ENCODE data around the gene RAD51B.

RAD51B gene

DNA sequence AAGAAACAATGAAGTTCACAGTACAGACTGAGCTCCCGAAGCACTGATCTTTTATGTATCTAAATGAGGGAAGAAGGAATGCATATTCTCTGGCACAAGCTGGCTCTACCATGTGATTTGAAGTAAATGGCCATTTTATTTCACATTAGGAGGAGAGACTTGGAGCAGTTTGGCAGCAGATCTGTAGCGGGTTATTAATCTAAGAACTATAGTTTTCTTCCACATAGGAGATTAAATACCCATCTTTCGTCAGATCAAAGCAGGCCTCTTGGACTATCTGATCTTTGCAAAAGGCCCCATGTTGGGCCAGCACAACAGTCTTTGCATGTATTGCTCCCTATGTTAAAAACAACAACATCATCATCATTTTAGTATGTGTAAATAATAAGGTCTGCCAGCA is 495.5 kb downstream of the RAD51B start:
- no peak for DNase-seq

DNA sequence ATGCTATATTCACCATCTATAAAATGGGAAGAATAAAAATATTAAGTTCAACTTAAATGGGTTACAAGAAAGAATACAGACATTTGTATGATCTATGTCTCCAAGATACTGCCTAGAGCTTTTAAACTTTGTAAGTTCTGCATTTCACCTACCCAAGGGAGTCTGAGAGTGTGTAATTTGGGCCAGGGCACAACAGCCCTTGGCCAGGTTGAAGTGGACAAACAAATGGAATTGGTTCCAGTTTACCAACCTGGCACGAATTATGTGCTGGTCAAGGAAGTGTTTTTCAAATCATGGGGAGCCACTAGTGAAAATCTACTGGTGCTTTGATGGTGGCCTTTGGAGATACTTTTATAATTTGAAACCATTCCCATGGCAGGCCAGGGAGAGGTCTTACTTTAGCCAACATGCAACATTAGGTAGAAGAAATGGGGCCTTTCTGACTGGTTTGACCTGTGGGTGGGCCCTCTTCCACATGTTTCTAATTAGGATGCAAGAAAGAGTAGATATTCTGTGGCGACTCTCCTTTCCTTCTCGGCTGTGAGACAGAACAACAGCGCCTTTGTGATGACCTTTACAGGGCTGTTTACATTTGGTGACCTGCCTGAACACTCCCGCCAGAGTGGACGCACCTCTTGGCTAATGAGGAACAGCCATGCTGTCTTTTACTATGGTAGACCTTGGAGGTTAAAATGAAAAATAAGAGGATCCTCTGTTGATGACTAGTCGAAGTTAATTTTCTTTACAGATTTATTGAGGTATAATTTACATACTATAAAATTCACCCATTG is 496.7 kb downstream of the RAD51B start:
- DNase-seq: no peak

DNA sequence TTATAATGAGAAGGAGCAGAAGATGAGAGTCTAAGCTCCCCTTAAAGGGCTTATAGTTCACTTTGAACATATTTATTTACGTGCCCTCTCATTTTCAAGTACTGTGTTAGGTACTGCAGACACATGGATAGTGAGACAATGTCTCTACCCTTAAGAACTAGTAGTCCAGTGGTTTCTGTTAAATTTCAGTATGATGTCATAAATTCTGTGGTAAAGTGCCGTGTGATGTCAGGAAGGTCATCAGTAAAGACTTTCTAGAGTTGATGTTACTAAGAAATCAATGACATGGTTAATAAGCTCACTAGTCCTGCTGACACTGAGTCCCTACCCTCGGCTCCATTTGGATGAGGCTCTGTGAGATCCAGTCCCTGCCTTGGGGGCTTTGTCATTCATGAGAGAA is 497.7 kb downstream of the RAD51B start:
- no peak for DNase-seq

DNA sequence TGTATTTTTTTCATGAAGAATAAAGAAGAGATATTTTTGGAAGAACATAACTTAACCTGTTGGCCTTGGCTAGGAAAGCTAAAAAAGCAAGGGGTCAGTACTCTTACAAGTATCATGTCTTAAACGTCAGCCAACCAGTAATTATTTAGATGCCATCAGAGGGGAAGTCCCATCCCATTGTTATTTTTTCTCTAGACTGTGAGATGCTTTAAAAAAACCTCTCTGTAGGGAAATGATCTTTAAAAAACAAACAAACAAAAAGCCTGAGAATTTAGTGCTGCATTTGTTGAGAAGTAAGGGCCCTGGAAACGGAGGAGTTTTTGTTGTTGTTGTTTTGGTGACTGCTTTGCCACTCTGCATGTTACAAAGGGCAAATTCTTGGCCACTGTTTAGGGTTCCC is 499.2 kb downstream of the RAD51B start:
- no peak for DNase-seq

DNA sequence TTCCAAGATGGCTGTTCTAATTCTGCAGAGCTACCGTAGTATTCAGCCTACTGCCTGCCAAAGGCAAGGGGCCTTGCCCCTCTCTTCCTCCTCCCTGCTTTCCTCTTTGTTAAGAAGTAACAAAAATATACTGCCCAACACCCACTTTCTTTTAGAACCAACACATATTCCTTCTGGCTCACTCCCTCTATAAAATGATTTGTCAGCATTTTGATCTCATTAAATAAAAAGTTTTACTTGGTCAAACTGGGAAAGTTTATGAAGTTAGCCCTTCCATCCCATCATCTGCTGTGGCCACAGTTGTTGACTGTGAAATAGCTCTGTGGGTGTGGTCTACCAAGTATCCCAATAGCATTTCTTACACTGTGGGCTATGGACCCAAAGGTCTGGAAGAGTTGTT is 500.9 kb downstream of the RAD51B start:
- no peak for DNase-seq

GRCh38 chr14:68322940-68323620 is 503.5 kb downstream of the RAD51B start:
- no peak for DNase-seq

GRCh38 chr14:68325267-68325807 is 505.8 kb downstream of the RAD51B start:
- DNase-seq: no peak

- no peak for DNase-seq
Measured at GRCh38 chr14:68327231-68327630, 507.7 kb downstream of the RAD51B start.

DNA sequence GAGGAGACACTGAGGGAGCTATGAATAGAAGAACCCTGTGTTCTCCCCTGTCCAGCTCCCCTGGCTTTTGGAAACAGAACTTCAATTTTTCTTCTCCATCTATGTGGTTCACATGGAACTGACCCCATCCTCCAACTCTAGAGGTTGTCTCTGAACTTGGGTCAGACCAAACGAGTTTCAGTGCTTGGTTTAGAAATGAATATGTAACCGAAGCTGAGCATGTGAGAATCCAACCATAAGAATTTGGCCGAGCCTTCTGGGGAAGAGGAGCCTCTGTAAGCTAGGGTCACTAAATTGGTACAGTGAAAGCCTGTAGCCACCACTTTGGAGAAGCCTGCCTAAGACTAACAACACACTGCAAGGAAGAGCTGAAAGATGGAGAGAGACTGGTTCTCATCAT is 508.9 kb downstream of the RAD51B start:
- no peak for DNase-seq

GRCh38 chr14:68331426-68331825 is 511.8 kb downstream of the RAD51B start:
- DNase-seq: no peak

DNA sequence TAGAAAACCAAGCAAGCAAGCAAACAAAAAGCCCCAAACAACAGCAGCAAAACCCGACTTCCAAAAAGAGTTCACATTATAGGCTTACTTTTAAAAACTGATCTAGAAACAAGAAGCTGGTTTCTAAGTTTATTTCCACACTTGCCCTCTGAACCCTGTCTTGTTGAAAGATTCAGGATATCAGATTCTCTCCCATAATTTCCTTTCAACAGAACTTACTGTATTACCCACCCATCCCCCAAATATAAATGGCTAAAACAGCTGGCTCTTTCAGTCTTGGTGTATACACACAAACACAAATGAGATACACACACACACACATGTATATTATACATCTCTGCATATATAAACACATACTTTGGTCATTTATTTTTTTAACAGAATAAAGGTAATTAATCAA is 512.4 kb downstream of the RAD51B start:
- DNase-seq: no peak

DNA sequence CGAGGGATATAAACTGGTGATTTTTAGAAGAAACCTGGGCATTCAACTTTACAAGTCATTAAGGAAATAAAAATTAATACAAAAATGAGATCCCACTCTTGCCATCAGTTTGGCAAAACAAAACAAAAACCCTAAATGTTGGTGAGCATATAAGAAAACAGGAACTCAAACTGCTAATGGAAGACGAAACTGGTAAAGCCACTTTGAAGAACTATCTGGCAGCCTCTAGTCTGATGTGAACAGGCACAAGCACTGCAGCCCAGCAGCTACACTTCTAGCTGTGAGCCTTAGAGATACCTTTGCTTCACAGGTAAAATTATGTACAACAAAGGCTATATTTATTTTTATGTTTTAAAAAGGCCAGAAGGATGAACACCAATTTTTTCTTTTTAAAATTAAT is 513.7 kb downstream of the RAD51B start:
- DNase-seq: no peak

- no peak for DNase-seq
Measured at GRCh38 chr14:68335312-68335711, 515.7 kb downstream of the RAD51B start.

DNA sequence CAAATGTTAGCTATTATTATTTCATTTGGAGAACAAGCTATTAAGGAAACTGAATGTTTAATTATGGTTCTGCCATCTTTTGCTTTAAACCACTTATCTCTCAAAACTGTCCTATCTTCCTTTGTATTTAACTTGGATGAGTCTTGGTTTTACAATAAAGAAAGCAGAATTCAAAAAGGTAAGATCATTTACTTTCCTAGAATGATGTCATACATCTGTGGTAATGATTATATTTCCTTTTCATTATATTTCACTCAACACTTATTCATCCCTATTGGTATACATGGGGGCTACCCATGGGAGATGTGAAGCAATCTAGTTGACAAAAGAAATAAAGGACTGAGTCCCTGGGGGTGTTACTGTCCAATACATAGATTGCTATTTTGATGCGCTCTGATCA is 516.6 kb downstream of the RAD51B start:
- DNase-seq: no peak

GRCh38 chr14:68337279-68337678 is 517.7 kb downstream of the RAD51B start:
- no peak for DNase-seq

GRCh38 chr14:68340262-68340661 is 520.7 kb downstream of the RAD51B start:
- no peak for DNase-seq

- DNase-seq: no peak
Measured at GRCh38 chr14:68341411-68342212, 522.0 kb downstream of the RAD51B start.

DNA sequence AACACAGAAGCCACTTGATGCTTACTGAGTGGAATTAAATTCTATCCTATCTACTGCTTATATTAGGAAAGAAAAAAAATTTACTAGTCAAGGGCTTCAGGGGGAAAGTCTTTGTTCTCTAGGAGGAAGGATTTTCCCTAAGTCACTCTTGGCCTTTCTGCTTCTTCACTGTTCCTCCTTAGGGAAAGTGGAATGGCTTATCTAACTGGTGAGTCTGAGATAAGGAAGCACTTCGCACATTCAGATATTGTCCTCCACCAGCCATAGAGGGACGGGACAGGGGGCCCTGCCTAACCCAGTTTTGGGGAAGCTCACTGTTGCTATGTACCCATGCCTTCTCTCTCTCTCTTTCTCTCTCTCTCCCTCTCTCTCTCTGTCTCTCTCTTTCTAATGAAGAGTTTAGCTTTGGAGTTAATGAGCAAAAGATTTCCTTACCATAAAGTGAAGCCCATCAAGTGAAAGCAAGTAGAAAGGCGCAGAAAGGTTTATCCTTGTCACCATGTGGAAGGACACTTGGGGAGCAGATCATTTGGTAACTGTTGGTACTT is 522.7 kb downstream of the RAD51B start:
- no peak for DNase-seq

- DNase-seq: no peak
Measured at GRCh38 chr14:68343534-68344118, 524.0 kb downstream of the RAD51B start.

DNA sequence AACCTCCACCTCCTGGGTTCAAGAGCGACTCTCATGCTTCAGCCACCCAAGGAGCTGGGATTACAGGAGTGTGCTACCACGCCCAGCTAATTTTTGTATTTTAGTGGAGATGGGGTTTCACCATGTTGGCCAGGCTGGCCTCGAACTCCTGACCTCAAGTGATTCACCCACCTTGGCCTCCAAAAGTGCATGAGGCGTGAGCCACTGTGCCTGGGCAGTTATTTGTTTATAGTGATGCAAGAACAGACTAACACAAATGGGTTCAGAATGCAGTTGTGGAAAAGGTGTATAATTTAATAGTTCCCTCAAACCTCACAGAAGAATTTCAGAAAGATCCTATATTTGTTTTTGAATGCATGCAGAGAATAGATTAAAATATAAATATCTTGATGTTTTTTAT is 526.2 kb downstream of the RAD51B start:
- no peak for DNase-seq

GRCh38 chr14:68346556-68347343 is 527.2 kb downstream of the RAD51B start:
- no peak for DNase-seq
